ENCODE results near the gene BLOC1S6.

The BLOC1S6 gene

GRCh38 chr15:45616901-45617323 is 29.7 kb downstream of the BLOC1S6 start:
- Histone ChIP-seq H3K9ac (ENCODE audit: low read length in 2 of 2) (no peak overlapping the region), H3K36me3 (ENCODE audit: control insufficient read depth in 2 of 2, insufficient read depth in 2 of 2, low read length in 2 of 2) (no peaks in the 10 kb centered on the region), H3K4me1 (ENCODE audit: control insufficient read depth, insufficient read depth, low read length) (no peaks in the 10 kb centered on the region), H3K27me3 (ENCODE audit: control insufficient read depth in 1 of 2, insufficient read depth in 2 of 2, low read length in 2 of 2) (no peaks in the 10 kb centered on the region), H3K4me3 (ENCODE audit: low read length in 2 of 2) (no peak overlapping the region), H3K27ac (ENCODE audit: low read length) (no peak overlapping the region), H3K9me3 (ENCODE audit: control insufficient read depth in 2 of 2, low read length in 2 of 2) (no peaks in the 10 kb centered on the region)

- Histone ChIP-seq H3K27ac (ENCODE audit: low read length) (no peak overlapping the region), H3K36me3 (ENCODE audit: control insufficient read depth in 2 of 2, insufficient read depth in 2 of 2, low read length in 2 of 2) (no peaks in the 10 kb centered on the region), H3K9ac (ENCODE audit: low read length in 2 of 2) (no peak overlapping the region), H3K9me3 (ENCODE audit: control insufficient read depth in 2 of 2, low read length in 2 of 2) (no peaks in the 10 kb centered on the region), H3K27me3 (ENCODE audit: control insufficient read depth in 1 of 2, insufficient read depth in 2 of 2, low read length in 2 of 2) (no peaks in the 10 kb centered on the region), H3K4me1 (ENCODE audit: control insufficient read depth, insufficient read depth, low read length) (no peaks in the 10 kb centered on the region), H3K4me3 (ENCODE audit: low read length in 2 of 2) (no peak overlapping the region)
Observed at GRCh38 chr15:45618813-45619212, 31.6 kb downstream of the BLOC1S6 start.

DNA sequence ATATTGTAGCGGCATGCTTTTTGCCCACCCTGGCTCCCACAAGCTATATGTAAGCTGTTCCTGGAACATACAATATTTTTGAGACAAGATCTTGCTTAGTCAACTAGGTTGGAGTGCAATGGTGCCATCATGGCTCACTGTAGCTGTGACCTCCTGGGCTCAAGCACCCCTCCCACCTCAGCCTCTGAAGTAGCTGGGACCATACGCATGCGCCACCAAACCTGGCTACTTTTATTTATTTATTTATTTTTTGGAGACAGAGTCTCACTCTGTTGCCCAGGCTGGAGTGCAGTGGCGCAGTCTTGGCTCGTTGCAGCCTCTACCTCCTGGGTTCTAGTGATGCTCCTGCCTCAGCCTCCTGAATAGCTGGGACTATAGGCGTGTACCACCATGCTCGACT is 41.0 kb downstream of the BLOC1S6 start:
- Histone ChIP-seq H3K4me1 (ENCODE audit: control insufficient read depth, insufficient read depth, low read length) (no peaks in the 10 kb centered on the region), H3K4me3 (ENCODE audit: low read length in 2 of 2) (no peak overlapping the region), H3K9me3 (ENCODE audit: control insufficient read depth in 2 of 2, low read length in 2 of 2) (peaks cover 0 to 12% of the 10 kb centered on the region in 2 donors), H3K27ac (ENCODE audit: low read length) (no peak overlapping the region), H3K36me3 (ENCODE audit: control insufficient read depth in 2 of 2, insufficient read depth in 2 of 2, low read length in 2 of 2) (no peaks in the 10 kb centered on the region), H3K9ac (ENCODE audit: low read length in 2 of 2) (no peak overlapping the region), H3K27me3 (ENCODE audit: control insufficient read depth in 1 of 2, insufficient read depth in 2 of 2, low read length in 2 of 2) (no peaks in the 10 kb centered on the region)

DNA sequence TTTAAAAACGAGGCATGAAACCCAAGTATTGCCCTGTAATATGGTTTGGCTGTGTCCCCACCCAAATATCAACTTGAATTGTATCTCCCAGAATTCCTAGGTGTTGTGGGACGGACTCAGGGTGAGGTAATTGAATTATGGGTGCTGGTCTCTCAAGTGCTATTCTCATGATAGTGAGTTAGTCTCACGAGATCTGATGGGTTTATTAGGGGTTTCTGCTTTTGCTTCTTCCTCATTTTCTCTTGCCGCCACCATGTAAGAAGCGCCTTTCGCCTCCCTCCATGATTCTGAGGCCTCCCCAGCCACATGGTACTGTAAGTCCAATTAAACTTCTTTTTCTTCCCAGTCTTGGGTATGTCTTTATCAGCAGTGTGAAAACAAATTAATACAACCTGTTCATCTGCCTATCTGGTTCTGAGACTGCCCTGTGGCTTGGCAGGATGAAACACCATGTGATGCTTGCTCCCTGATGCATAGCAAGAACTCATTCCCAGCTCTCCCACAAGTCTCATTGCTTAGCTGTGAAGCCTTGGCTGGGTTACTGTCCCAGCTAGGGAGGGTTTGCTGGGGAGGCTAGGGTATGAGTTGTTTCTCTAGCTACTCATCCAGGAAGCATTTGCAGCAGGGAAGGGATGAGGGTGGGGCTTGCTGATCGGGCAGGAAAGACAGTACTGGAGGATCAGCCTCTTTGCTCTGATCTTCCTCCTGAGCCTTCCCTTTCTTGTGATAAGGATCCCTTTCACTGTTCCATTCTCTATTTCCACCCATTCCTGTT is 43.9 kb downstream of the BLOC1S6 start:
- peak overlapping the region in 1 of 2 donors; percentile 47 for H3K4me3 ChIP-seq (ENCODE audit: low read length in 2 of 2)
- H3K9me3 ChIP-seq (ENCODE audit: control insufficient read depth in 2 of 2, low read length in 2 of 2), result peaks cover 0 to 6% of the 10 kb centered on the region in 2 donors
- no peak overlapping the region for H3K9ac ChIP-seq (ENCODE audit: low read length in 2 of 2)
- peaks cover 12% of the 10 kb centered on the region for H3K4me1 ChIP-seq (ENCODE audit: control insufficient read depth, insufficient read depth, low read length)
- H3K27me3 ChIP-seq (ENCODE audit: control insufficient read depth in 1 of 2, insufficient read depth in 2 of 2, low read length in 2 of 2), result no peaks in the 10 kb centered on the region
- no peak overlapping the region for H3K27ac ChIP-seq (ENCODE audit: low read length)
- no peaks in the 10 kb centered on the region for H3K36me3 ChIP-seq (ENCODE audit: control insufficient read depth in 2 of 2, insufficient read depth in 2 of 2, low read length in 2 of 2)

DNA sequence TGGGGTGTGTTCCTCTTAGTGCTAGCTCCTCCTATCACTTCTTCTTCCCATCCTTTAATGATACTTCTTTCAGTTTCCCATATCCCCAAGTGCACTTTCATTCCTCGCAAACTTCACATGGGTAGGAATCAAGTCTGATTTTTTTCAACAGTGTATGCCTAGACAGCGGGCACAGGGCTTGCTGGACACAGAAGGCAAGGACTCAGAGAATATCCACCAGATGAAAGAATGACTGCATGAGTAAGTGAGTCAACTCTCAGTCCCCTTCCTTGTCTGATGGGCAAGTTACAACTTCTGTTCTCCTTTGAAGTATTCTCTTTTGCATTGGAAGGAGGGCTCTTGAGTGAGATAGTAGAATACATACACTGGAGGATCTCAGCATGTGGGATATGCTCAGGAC is 44.6 kb downstream of the BLOC1S6 start:
- H3K27ac ChIP-seq (ENCODE audit: low read length), result no peak overlapping the region
- peaks cover 13% of the 10 kb centered on the region for H3K4me1 ChIP-seq (ENCODE audit: control insufficient read depth, insufficient read depth, low read length)
- H3K9ac ChIP-seq (ENCODE audit: low read length in 2 of 2), result no peak overlapping the region
- H3K4me3 ChIP-seq (ENCODE audit: low read length in 2 of 2), result peak overlapping the region in 1 of 2 donors; percentile 47
- peaks cover 0 to 6% of the 10 kb centered on the region in 2 donors for H3K9me3 ChIP-seq (ENCODE audit: control insufficient read depth in 2 of 2, low read length in 2 of 2)
- no peaks in the 10 kb centered on the region for H3K36me3 ChIP-seq (ENCODE audit: control insufficient read depth in 2 of 2, insufficient read depth in 2 of 2, low read length in 2 of 2)
- H3K27me3 ChIP-seq (ENCODE audit: control insufficient read depth in 1 of 2, insufficient read depth in 2 of 2, low read length in 2 of 2), result no peaks in the 10 kb centered on the region

DNA sequence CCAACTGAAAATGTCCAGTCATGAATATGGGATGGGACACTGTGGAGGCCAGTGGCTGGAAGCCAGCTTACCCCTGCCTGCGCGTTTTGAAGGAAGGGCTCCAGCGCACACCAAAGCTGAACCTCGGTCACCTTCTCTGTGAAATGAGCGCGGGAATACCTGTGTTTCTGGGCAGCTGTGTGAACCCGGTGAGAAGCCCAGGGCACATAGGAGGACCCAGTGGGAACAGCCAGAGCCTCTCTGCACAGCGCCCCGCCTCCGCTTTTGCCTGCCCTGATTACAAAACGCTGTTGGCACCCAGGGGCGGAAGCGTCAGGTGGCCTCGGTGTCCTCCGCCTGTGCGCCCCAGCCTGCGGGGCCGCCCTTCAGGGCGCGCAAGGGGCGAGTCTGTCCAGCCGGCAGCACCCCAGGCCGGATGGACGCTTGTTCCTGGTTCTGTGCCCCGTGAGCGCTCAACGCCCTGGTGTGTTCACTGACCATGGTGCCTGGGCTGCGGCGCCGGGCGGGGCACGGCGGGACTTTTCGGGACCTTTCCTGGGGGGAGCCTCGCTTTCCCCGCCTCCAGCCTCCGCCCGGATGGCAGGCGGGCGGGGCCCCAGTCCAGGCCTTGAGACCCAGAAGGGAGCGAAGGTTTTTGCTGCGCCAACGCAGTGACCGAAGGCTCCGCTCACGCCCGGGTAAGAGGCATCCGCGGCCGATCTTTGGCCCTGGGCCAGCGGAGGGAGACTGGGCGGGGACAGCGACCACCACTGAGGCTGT is 47.4 kb downstream of the BLOC1S6 start, which contains the start of gene SQOR:
TSS of gene SQOR (plus strand) at position 598 of the 759 bp plus-strand sequence. CDS start 23,895 bp downstream, outside the sequence.
- H3K36me3 ChIP-seq (ENCODE audit: control insufficient read depth in 2 of 2, insufficient read depth in 2 of 2, low read length in 2 of 2), result no peaks in the 10 kb centered on the region
- peak within 1 kb of the TSS; percentile 88 to 96 for H3K4me3 ChIP-seq (ENCODE audit: low read length in 2 of 2)
- peaks cover 24% of the 10 kb centered on the region for H3K4me1 ChIP-seq (ENCODE audit: control insufficient read depth, insufficient read depth, low read length)
- no peaks in the 10 kb centered on the region for H3K27me3 ChIP-seq (ENCODE audit: control insufficient read depth in 1 of 2, insufficient read depth in 2 of 2, low read length in 2 of 2)
- no peaks in the 10 kb centered on the region for H3K9me3 ChIP-seq (ENCODE audit: control insufficient read depth in 2 of 2, low read length in 2 of 2)
- peak within 1 kb of the TSS; percentile 76 for H3K27ac ChIP-seq (ENCODE audit: low read length)
- H3K9ac ChIP-seq (ENCODE audit: low read length in 2 of 2), result peak within 1 kb of the TSS; percentile 90 to 94

GRCh38 chr15:45635191-45635638 is 48.0 kb downstream of the BLOC1S6 start:
- peak overlapping the region; percentile 88 to 96 for H3K4me3 ChIP-seq (ENCODE audit: low read length in 2 of 2)
- H3K4me1 ChIP-seq (ENCODE audit: control insufficient read depth, insufficient read depth, low read length), result peaks cover 24% of the 10 kb centered on the region
- peak overlapping the region; percentile 90 to 94 for H3K9ac ChIP-seq (ENCODE audit: low read length in 2 of 2)
- no peaks in the 10 kb centered on the region for H3K36me3 ChIP-seq (ENCODE audit: control insufficient read depth in 2 of 2, insufficient read depth in 2 of 2, low read length in 2 of 2)
- H3K9me3 ChIP-seq (ENCODE audit: control insufficient read depth in 2 of 2, low read length in 2 of 2), result no peaks in the 10 kb centered on the region
- peak overlapping the region; percentile 76 for H3K27ac ChIP-seq (ENCODE audit: low read length)
- no peaks in the 10 kb centered on the region for H3K27me3 ChIP-seq (ENCODE audit: control insufficient read depth in 1 of 2, insufficient read depth in 2 of 2, low read length in 2 of 2)

- peak overlapping the region; percentile 90 to 94 for H3K9ac ChIP-seq (ENCODE audit: low read length in 2 of 2)
- peaks cover 24% of the 10 kb centered on the region for H3K4me1 ChIP-seq (ENCODE audit: control insufficient read depth, insufficient read depth, low read length)
- H3K27ac ChIP-seq (ENCODE audit: low read length), result peak overlapping the region; percentile 76
Observed at GRCh38 chr15:45635763-45636292, 48.6 kb downstream of the BLOC1S6 start.

GRCh38 chr15:45637141-45637540 is 50.0 kb downstream of the BLOC1S6 start:
- Histone ChIP-seq H3K9me3 (ENCODE audit: control insufficient read depth in 2 of 2, low read length in 2 of 2) (no peaks in the 10 kb centered on the region), H3K9ac (ENCODE audit: low read length in 2 of 2) (peak overlapping the region in 1 of 2 donors; percentile 24), H3K27me3 (ENCODE audit: control insufficient read depth in 1 of 2, insufficient read depth in 2 of 2, low read length in 2 of 2) (no peaks in the 10 kb centered on the region), H3K36me3 (ENCODE audit: control insufficient read depth in 2 of 2, insufficient read depth in 2 of 2, low read length in 2 of 2) (no peaks in the 10 kb centered on the region), H3K27ac (ENCODE audit: low read length) (peak overlapping the region; percentile 31), H3K4me1 (ENCODE audit: control insufficient read depth, insufficient read depth, low read length) (peaks cover 34% of the 10 kb centered on the region), H3K4me3 (ENCODE audit: low read length in 2 of 2) (peak overlapping the region; percentile 1 to 56)

More at GRCh38 chr15:45635763-45636292, 48.6 kb downstream of the BLOC1S6 start:
- Histone ChIP-seq H3K4me3 (ENCODE audit: low read length in 2 of 2) (peak overlapping the region; percentile 88 to 96), H3K27me3 (ENCODE audit: control insufficient read depth in 1 of 2, insufficient read depth in 2 of 2, low read length in 2 of 2) (no peaks in the 10 kb centered on the region), H3K36me3 (ENCODE audit: control insufficient read depth in 2 of 2, insufficient read depth in 2 of 2, low read length in 2 of 2) (no peaks in the 10 kb centered on the region), H3K9me3 (ENCODE audit: control insufficient read depth in 2 of 2, low read length in 2 of 2) (no peaks in the 10 kb centered on the region)

- H3K9ac ChIP-seq (ENCODE audit: low read length in 2 of 2), result peak overlapping the region in 1 of 2 donors; percentile 24
- H3K27me3 ChIP-seq (ENCODE audit: control insufficient read depth in 1 of 2, insufficient read depth in 2 of 2, low read length in 2 of 2), result no peaks in the 10 kb centered on the region
- peak overlapping the region; percentile 1 to 56 for H3K4me3 ChIP-seq (ENCODE audit: low read length in 2 of 2)
- no peaks in the 10 kb centered on the region for H3K36me3 ChIP-seq (ENCODE audit: control insufficient read depth in 2 of 2, insufficient read depth in 2 of 2, low read length in 2 of 2)
- peak overlapping the region; percentile 31 for H3K27ac ChIP-seq (ENCODE audit: low read length)
- H3K9me3 ChIP-seq (ENCODE audit: control insufficient read depth in 2 of 2, low read length in 2 of 2), result no peaks in the 10 kb centered on the region
- H3K4me1 ChIP-seq (ENCODE audit: control insufficient read depth, insufficient read depth, low read length), result peaks cover 38% of the 10 kb centered on the region
Observed at GRCh38 chr15:45637552-45638033, 50.4 kb downstream of the BLOC1S6 start.

Measured in stomach smooth muscle (tissue), 2 donors.